NCI-H146 treated with DMSO at 0.1 percent for 48 hours (cell line): ENCODE measurements around the gene DNAJB5.

Experiments
- DNase-seq: peaks from one replicate; lab custom pipeline; 2025; ENCODE audit not compliant: unreplicated experiment; lab: John Stamatoyannopoulos, UW

The DNAJB5 gene

GRCh38 chr9:34983209-34983608, 6.3 kb upstream of the DNAJB5 start:
- DNase-seq: no peak

- DNase-seq: no peak
These were observed 5.5 kb upstream of the DNAJB5 start for GRCh38 chr9:34984049-34984448.

- DNase-seq: peak; percentile 71
These were observed 4.1 kb upstream of the DNAJB5 start for GRCh38 chr9:34985311-34985899.

GRCh38 chr9:34986540-34987047, 3.0 kb upstream of the DNAJB5 start:
- DNase-seq: no peak

- DNase-seq: no peak
These were observed 2.2 kb upstream of the DNAJB5 start for GRCh38 chr9:34987160-34987901.

GRCh38 chr9:34988218-34989002, 1.1 kb upstream of the DNAJB5 start:
- no peak for DNase-seq

- peak; percentile 31 for DNase-seq
These were observed 546 bp downstream of the DNAJB5 start for GRCh38 chr9:34989946-34990635.

GRCh38 chr9:34990908-34991606, 1.5 kb downstream of the DNAJB5 start:
- DNase-seq: no peak

GRCh38 chr9:34991607-34992375, 2.2 kb downstream of the DNAJB5 start:
- DNase-seq: no peak

GRCh38 chr9:34992376-34992951, 2.9 kb downstream of the DNAJB5 start:
- no peak for DNase-seq

- no peak for DNase-seq
These were observed 4.1 kb downstream of the DNAJB5 start for GRCh38 chr9:34993502-34994259.

GRCh38 chr9:34994260-34994899, 4.8 kb downstream of the DNAJB5 start:
- DNase-seq: peak; percentile 29

- no peak for DNase-seq
These were observed 5.5 kb downstream of the DNAJB5 start for GRCh38 chr9:34994900-34995669.

- DNase-seq: no peak
These were observed 6.1 kb downstream of the DNAJB5 start for GRCh38 chr9:34995670-34996060.

- DNase-seq: no peak
These were observed 6.8 kb downstream of the DNAJB5 start for GRCh38 chr9:34996181-34996904.

- no peak for DNase-seq
These were observed 7.3 kb downstream of the DNAJB5 start for GRCh38 chr9:34996905-34997279.

GRCh38 chr9:34997379-34997781, 7.8 kb downstream of the DNAJB5 start:
- no peak for DNase-seq
